HEK293T (cell line): Measurements from ENCODE around the gene TPSG1.

Experiments
- ARNT ChIP-seq: fragments of 450-650 bp; IDR thresholded peaks from 2 replicates; pipeline ENCODE4 v1.6.1; 2017; ENCODE audit warnings: mild to moderate bottlenecking
- CTBP1 ChIP-seq: fragments of 450-650 bp; IDR thresholded peaks from 2 replicates; pipeline ENCODE4 v1.6.1; 2016; ENCODE audit warnings: borderline replicate concordance
- ELF4 ChIP-seq: fragments of 450-650 bp; IDR thresholded peaks from 2 replicates; pipeline ENCODE4 v1.6.1; 2017; ENCODE audit warnings: antibody characterized with exemption
- FOXK2 ChIP-seq: fragments of 450-650 bp; IDR thresholded peaks from 2 replicates; pipeline ENCODE4 v1.6.1; 2016; ENCODE audit warnings: mild to moderate bottlenecking
- FOXM1 ChIP-seq: fragments of 450-650 bp; IDR thresholded peaks from 2 replicates; pipeline ENCODE4 v1.6.1; 2017; ENCODE audit warnings: mild to moderate bottlenecking, borderline replicate concordance
- HDGF ChIP-seq: fragments of 450-650 bp; IDR thresholded peaks from 2 replicates; pipeline ENCODE4 v1.6.1; 2017; ENCODE audit warnings: antibody characterized with exemption, borderline replicate concordance
- L3MBTL2 ChIP-seq: fragments of 450-650 bp; conservative IDR thresholded peaks from 2 replicates; pipeline ENCODE4 v1.6.1; 2016; ENCODE audit warnings: mild to moderate bottlenecking
- NFRKB ChIP-seq: fragments of 450-650 bp; IDR thresholded peaks from 2 replicates; pipeline ENCODE4 v1.6.1; 2016; ENCODE audit warnings: mild to moderate bottlenecking, moderate library complexity
- PKNOX1 ChIP-seq: fragments of 450-650 bp; IDR thresholded peaks from 2 replicates; pipeline ENCODE4 v1.6.1; 2016
- SP1 ChIP-seq: fragments of 450-650 bp; IDR thresholded peaks from 2 replicates; pipeline ENCODE4 v1.6.1; 2017
- SUZ12 ChIP-seq: fragments of 450-650 bp; IDR thresholded peaks from 2 replicates; pipeline ENCODE4 v1.6.1; 2016; ENCODE audit warnings: mild to moderate bottlenecking
- TARDBP ChIP-seq: fragments of 450-650 bp; IDR thresholded peaks from 2 replicates; pipeline ENCODE4 v1.6.1; 2016
- ZNF384 ChIP-seq: fragments of 450-650 bp; IDR thresholded peaks from 2 replicates; pipeline ENCODE4 v1.6.1; 2016

- no peak for TF ChIP-seq SP1
- TF ChIP-seq HDGF, result no peak
- TF ChIP-seq FOXM1, result no peak
- TF ChIP-seq ARNT, result no peak
- TF ChIP-seq TARDBP, result no peak
- no peak for TF ChIP-seq ZNF384
- TF ChIP-seq CTBP1, result no peak
- no peak for TF ChIP-seq SUZ12
- no peak for TF ChIP-seq ELF4
- TF ChIP-seq NFRKB, result no peak
- no peak for TF ChIP-seq L3MBTL2
- no peak for TF ChIP-seq PKNOX1
- TF ChIP-seq FOXK2, result no peak
Measured at GRCh38 chr16:1208239-1208830, 16.7 kb downstream of the TPSG1 start.
